ENCODE measurements around the gene ETNK1.
"Not testable (repeated sequence)": the region's sequence is repeated elsewhere in the genome, so short reads cannot be mapped to it uniquely, and the experiment has no call there.

ETNK1 gene

DNA sequence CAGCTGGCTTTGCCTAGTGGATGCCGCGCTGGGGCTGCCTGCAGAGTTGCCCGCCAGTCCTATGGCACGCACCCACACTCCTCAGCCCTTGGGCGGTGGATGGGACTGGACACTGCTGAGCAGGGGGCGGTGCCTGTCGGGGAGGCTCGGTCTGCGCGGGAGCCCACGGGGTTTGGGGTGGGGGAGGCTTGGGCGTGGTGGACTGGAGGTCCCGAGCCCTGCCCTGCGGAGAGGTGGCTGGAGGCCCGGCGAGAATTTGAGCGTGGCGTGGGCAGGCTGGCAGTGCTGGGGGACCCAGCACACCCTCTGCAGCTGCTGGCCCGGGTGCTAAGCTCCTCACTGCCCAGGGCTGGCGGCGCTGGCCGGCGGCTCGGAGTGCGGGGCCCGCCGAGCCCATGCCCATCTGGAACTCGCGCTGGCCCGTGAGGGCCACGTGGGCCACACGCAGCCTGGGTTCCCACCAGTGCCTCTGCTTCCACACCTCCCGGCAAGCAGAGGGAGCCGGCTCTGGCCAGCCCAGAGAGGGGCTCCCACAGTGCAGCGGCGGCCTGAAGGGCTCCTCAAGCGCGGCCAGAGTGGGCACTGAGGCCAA, 68.1 kb downstream of the ETNK1 start:
- FAIRE-seq (no peak), DNase-seq (ENCODE audit: insufficient read length, low spot score) (no peak)
- TF ChIP-seq, protein P1, sequence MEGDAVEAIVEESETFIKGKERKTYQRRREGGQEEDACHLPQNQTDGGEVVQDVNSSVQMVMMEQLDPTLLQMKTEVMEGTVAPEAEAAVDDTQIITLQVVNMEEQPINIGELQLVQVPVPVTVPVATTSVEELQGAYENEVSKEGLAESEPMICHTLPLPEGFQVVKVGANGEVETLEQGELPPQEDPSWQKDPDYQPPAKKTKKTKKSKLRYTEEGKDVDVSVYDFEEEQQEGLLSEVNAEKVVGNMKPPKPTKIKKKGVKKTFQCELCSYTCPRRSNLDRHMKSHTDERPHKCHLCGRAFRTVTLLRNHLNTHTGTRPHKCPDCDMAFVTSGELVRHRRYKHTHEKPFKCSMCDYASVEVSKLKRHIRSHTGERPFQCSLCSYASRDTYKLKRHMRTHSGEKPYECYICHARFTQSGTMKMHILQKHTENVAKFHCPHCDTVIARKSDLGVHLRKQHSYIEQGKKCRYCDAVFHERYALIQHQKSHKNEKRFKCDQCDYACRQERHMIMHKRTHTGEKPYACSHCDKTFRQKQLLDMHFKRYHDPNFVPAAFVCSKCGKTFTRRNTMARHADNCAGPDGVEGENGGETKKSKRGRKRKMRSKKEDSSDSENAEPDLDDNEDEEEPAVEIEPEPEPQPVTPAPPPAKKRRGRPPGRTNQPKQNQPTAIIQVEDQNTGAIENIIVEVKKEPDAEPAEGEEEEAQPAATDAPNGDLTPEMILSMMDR (IDR thresholded peaks at IDR 0.05; ENCODE audit: insufficient read depth, missing control alignments), result no peak

DNA sequence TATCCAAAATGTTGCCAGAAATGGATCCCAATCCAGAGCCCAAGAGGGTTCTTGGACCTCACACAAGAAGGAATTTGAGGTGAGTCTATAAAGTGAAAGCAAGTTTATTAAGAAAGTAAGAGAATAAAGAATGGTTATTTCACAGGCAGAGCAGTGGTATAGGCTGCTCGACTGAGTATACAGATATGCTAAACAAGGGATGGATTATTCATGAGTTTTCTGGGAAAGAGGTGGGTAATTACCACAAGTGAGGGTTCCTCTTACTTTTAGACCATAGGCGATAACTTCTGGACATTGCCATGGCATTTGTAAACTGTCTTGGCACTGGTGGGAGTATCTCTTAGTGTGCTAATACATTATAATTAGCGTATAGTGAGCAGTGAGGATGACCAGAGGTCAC, 73.6 kb downstream of the ETNK1 start:
- TF ChIP-seq, protein P1 (IDR thresholded peaks at IDR 0.05; ENCODE audit: insufficient read depth, missing control alignments), result no peak
- DNase-seq (ENCODE audit: insufficient read length, low spot score) (no peak), FAIRE-seq (no peak)

DNA sequence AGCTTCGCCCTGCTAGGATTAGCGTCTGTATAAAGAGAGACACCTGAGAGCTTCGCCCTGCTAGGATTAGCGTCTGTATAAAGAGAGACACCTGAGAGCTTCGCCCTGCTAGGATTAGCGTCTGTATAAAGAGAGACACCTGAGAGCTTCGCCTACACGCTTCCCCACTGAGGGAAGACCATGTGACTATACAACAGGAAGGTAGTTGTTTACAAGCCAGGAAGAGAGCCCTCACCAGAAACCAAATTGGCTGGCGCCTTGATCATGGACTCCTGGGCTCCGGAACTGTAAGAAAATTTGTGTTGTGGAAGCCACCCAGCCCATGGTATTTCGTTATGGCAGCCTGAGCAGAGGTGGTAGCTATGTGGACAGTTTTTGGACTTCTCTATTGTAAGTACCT, 74.7 kb downstream of the ETNK1 start:
- not testable (repeated sequence) for FAIRE-seq; DNase-seq (ENCODE audit: insufficient read length, low spot score)

DNA sequence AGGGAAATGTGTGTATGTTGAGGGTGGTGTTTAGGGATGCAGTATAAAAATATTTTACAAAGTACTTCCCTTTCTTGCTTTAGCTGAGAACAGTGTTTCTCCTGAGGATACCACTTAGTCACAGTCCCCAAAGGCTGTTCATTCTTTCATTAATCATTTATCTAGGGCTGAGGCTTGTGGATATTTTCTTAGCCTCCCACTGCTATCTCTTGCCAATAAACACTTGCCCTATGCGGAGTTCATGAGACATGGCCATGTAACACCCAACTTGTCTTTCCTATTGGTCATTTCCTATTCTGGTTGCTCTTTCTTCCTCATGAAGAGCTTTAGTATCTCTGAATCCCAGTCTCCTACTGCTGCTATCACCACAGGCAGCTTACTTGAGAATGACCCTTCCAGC, 75.1 kb downstream of the ETNK1 start:
- DNase-seq (ENCODE audit: insufficient read length, low spot score), result no peak
- no peak for FAIRE-seq
- TF ChIP-seq, protein P1 (IDR thresholded peaks at IDR 0.05; ENCODE audit: insufficient read depth, missing control alignments), result no peak

DNA sequence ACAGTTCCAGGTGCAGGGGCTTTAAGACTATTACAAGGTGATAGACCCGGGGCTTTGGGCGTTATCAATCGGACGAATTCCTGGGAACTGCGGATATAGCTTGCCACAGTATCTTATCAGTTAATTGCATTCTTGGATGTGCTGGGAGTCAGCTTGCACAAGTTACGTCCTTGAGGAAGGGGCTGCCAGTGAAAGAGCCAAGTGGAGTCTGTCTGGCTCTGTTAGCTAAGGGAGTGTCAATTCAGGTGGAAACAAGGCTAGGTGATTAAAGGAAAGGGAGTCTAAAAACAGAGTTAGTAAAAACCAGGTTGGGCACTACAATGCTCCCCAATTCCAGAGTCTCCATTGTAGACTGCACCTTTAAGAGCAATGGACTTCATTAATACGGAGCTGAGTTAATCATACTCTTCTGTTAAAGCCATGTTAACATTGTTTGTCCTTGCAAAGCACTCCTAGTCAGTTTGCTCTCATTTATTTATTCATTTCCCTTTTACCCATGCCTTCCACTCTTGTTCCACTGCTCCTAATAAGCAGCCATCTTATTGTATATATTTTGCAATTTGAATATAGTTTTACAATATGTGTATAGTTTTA, 76.3 kb downstream of the ETNK1 start:
- DNase-seq (ENCODE audit: insufficient read length, low spot score); FAIRE-seq: not testable (repeated sequence)

DNA sequence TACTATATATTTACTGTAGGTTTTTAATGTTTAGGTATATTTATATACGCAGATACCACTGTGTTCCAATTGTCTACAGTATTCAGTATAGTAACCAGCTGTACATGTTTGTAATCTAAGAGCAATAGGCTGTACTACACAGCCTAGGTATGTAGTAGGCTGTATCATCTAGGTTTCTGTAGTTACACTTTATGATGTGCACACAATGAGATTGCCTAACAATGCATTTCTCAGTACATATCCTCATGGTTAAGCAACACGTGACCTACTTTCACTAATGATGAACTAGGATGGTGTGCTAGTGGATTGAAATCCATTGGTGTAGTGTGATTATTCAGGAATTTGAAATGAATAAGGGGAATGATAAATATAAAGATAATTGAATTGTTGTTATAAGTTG, 77.7 kb downstream of the ETNK1 start:
- TF ChIP-seq, protein P1 (IDR thresholded peaks at IDR 0.05; ENCODE audit: insufficient read depth, missing control alignments), result no peak

DNA sequence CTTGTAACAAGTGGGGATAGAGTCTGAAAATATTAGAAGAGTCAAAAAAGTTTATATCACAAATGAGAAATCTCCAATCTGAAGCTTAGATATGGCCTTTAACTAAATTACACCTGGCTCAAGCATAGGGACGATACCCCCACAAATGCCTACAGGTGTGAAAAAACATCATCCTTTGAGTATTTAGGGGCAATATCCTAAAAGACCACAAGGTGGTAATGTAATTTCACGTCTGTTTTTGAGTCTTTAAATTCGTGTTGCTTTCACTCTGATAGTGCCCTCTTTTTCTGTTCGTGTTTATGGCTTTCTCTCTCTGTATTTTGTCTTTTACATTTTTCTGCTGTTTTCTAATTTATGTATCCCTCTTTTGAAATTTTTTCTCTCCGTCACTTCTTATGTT, 84.3 kb downstream of the ETNK1 start:
- FAIRE-seq (no peak), DNase-seq (ENCODE audit: insufficient read length, low spot score) (no peak)
- TF ChIP-seq, protein P1 (IDR thresholded peaks at IDR 0.05; ENCODE audit: insufficient read depth, missing control alignments), result peak; percentile 53

More for the DNA sequence above, 77.7 kb downstream of the ETNK1 start:
- DNase-seq (ENCODE audit: insufficient read length, low spot score) (no peak), FAIRE-seq (no peak)

DNA sequence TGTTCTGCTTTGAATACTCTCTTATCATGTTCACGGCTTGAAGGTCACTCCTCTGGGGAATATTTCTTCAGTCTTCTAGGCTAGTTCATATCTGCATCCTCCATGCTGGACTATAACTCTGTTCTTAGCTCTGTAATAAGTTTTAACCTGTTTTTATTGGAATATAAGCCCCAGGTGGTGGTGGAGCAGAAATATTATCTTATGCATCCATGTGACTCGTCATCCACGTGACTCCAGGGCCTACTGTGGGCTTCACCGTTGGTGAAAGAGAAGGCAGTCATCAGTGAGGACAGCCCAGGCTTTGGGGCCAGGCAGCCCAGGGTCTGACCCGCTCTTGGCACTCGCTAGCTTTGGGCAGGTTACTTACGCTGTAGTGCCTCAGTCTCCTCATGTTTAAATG, 87.1 kb downstream of the ETNK1 start:
- TF ChIP-seq, protein P1 (IDR thresholded peaks at IDR 0.05; ENCODE audit: insufficient read depth, missing control alignments), result no peak
- FAIRE-seq (no peak), DNase-seq (ENCODE audit: insufficient read length, low spot score) (no peak)
